GM12878 (cell line): ENCODE measurements around the gene KRTAP5-3. TPM values are rescaled to one million over a fixed set of nuclear protein-coding genes. Genes with fewer than 3 reads are reported as not detected.

Experiments used
- ATAC-seq: fragments of 200-7000 bp; cut with Tn5 transposase; 3 replicates; pipeline ENCODE4 v1.9.1; 2020; ENCODE audit warnings: mild to moderate bottlenecking, moderate library complexity
- BruUV-seq: library from RNA; stranded (reverse); fragments of 400-500 nt; replicated peaks from 2 replicates; lab custom pipeline; 2021; lab: Mats Ljungman, UMichigan
- CTCF ChIA-PET: fragments of 300-600 bp; sonication (Branson Sonifier 250); formaldehyde crosslinking; extraction: SDS; loops from one replicate; lab custom pipeline; 2021; ENCODE audit warnings: inconsistent platforms; lab: Yijun Ruan, JAX
- POLR2A ChIA-PET: fragments of 350-600 bp; formaldehyde crosslinking; extraction: SDS; loops from one replicate; lab custom pipeline; 2021; ENCODE audit warnings: inconsistent platforms; lab: Charles Lee
- RAD21 ChIA-PET: fragments of 300-600 bp; sonication (Branson Sonifier 250); formaldehyde crosslinking; loops from one replicate; lab custom pipeline; 2023; ENCODE audit warnings: antibody characterized with exemption; ENCODE audit not compliant: unreplicated experiment; lab: Charles Lee
- SMC1A ChIA-PET: fragments of 300-600 bp; sonication (Branson Sonifier 250); formaldehyde crosslinking; loops from one replicate; lab custom pipeline; 2023; ENCODE audit not compliant: unreplicated experiment, uncharacterized antibody; lab: Charles Lee
- DNase-seq: peaks from one replicate; pipeline ENCODE4 v3.0.0-alpha.2; 2011; ENCODE audit warnings: low read depth, low spot score
- FAIRE-seq: peaks from 3 replicates; lab custom pipeline; 2011; peaks lifted over from hg19 to GRCh38; lab: Jason Lieb, UNC
- H2AFZ ChIP-seq: 2 replicates; pipeline ENCODE4 v1.6.0; 2011; ENCODE audit warnings: low read depth, low read length, control low read depth; ENCODE audit not compliant: control insufficient read depth
- H3K27ac ChIP-seq: 2 replicates; pipeline ENCODE4 v1.5.1; 2011; ENCODE audit warnings: control low read depth; ENCODE audit not compliant: control insufficient read depth, insufficient read depth
- H3K27me3 ChIP-seq, 2 experiments: replicated peaks in 1 of 2; 2 replicates each; pipeline versions ENCODE4 v1.6.0 to v1.6.1; 2011; ENCODE audit warnings: low read length in 1 of 2; ENCODE audit not compliant: control insufficient read depth in 2 of 2, insufficient read depth in 2 of 2
- H3K36me3 ChIP-seq, 2 experiments: 2 replicates each; pipeline ENCODE4 v1.5.1; 2011; ENCODE audit warnings: low read length in 1 of 2; ENCODE audit not compliant: control insufficient read depth in 2 of 2, insufficient read depth in 2 of 2
- H3K4me1 ChIP-seq: 2 replicates; pipeline ENCODE4 v1.6.1; 2011; ENCODE audit warnings: mild to moderate bottlenecking, low read length, moderate library complexity, mixed read lengths; ENCODE audit not compliant: control insufficient read depth, insufficient read depth
- H3K4me2 ChIP-seq: 2 replicates; pipeline ENCODE4 v1.6.0; 2011; ENCODE audit warnings: control low read depth; ENCODE audit not compliant: control insufficient read depth, insufficient read depth
- H3K4me3 ChIP-seq: fragments of 200-600 bp; sonication (generic); 2 replicates; pipeline ENCODE4 v1.5.1; 2016
- H3K79me2 ChIP-seq: 2 replicates; pipeline ENCODE4 v1.6.0; 2011; ENCODE audit warnings: low read length; ENCODE audit not compliant: control insufficient read depth, insufficient read depth
- H3K9ac ChIP-seq: 2 replicates; pipeline ENCODE4 v1.8.0; 2011; ENCODE audit warnings: low read length, control low read depth, mixed read lengths; ENCODE audit not compliant: control insufficient read depth, insufficient read depth
- H3K9me3 ChIP-seq: replicated peaks from 3 replicates; pipeline ENCODE4 v1.5.1; 2011; ENCODE audit warnings: mild to moderate bottlenecking, low read length; ENCODE audit not compliant: control insufficient read depth, insufficient read depth
- H4K20me1 ChIP-seq: 2 replicates; pipeline ENCODE4 v1.6.0; 2011; ENCODE audit not compliant: control insufficient read depth, insufficient read depth
- CBFB ChIP-seq: IDR thresholded peaks from 2 replicates; pipeline ENCODE4 v1.6.1; 2016; ENCODE audit warnings: antibody characterized with exemption, low read depth
- CBX5 ChIP-seq: sonication (generic); IDR thresholded peaks from 2 replicates; pipeline ENCODE4 v1.6.1; 2016; ENCODE audit warnings: low read depth, moderate library complexity, mild to moderate bottlenecking, inconsistent platforms
- ETV6 ChIP-seq, 2 experiments: fragments of 450-650 bp in 1 of 2; IDR thresholded peaks in 1 of 2; conservative IDR thresholded peaks in 1 of 2; 2 replicates each; pipeline ENCODE4 v1.6.1; 2014; ENCODE audit warnings: antibody characterized with exemption in 1 of 2, borderline replicate concordance in 1 of 2, low read depth in 1 of 2, mild to moderate bottlenecking in 1 of 2, moderate library complexity in 1 of 2
- PRDM15 ChIP-seq: fragments of 450-650 bp; formaldehyde crosslinking; IDR thresholded peaks from 2 replicates; pipeline ENCODE4 v1.4.0; 2020; ENCODE audit warnings: mild to moderate bottlenecking, moderate library complexity
- RB1 ChIP-seq: fragments of 450-650 bp; formaldehyde crosslinking; IDR thresholded peaks from 2 replicates; pipeline ENCODE4 v1.6.1; 2017; ENCODE audit warnings: mild to moderate bottlenecking, borderline replicate concordance
- RELA ChIP-seq: fragments of 450-650 bp; IDR thresholded peaks from 2 replicates; pipeline ENCODE4 v1.8.0; 2014; ENCODE audit warnings: borderline replicate concordance; ENCODE audit not compliant: partially characterized antibody
- SKIL ChIP-seq: fragments of 450-650 bp; IDR thresholded peaks from 2 replicates; pipeline ENCODE4 v1.6.1; 2017; ENCODE audit warnings: mild to moderate bottlenecking, low read depth, inconsistent platforms; ENCODE audit not compliant: poor library complexity, severe bottlenecking
- SMAD1 ChIP-seq: fragments of 450-650 bp; IDR thresholded peaks from 2 replicates; pipeline ENCODE4 v1.6.1; 2018; ENCODE audit warnings: mild to moderate bottlenecking, low read depth; ENCODE audit not compliant: partially characterized antibody
- STAT1 ChIP-seq: fragments of 450-650 bp; conservative IDR thresholded peaks from 2 replicates; pipeline ENCODE4 v1.6.1; 2014; ENCODE audit warnings: antibody characterized with exemption, mild to moderate bottlenecking
- TCF7 ChIP-seq: IDR thresholded peaks from 2 replicates; pipeline ENCODE4 v1.6.1; 2014; ENCODE audit warnings: antibody characterized with exemption, borderline replicate concordance
- ZNF622 ChIP-seq: fragments of 450-650 bp; IDR thresholded peaks from 2 replicates; pipeline ENCODE4 v1.6.1; 2017; ENCODE audit warnings: mild to moderate bottlenecking, inconsistent platforms
- WGBS: methylation state at CpG from one replicate; pipeline ENCODE4 v1.1.6; 2016; ENCODE audit warnings: low lambda C conversion rate; ENCODE audit not compliant: insufficient replicate concordance, insufficient coverage; ENCODE audit errors: missing lambda C conversion rate; 5-methylcytosine and 5-hydroxymethylcytosine counted together
- in situ Hi-C: fragments of 300-500 bp; cut with MboI; formaldehyde crosslinking; loops from 9 replicates; pipeline ENCODE4 v1.14.3; 2018; ENCODE audit warnings: mixed read lengths
- intact Hi-C: fragments of 100-400 bp; cut with micrococcal nuclease; formaldehyde crosslinking; loops from one replicate; pipeline ENCODE4 v1.14.2; 2022; ENCODE audit not compliant: unreplicated experiment
- polyA plus RNA-seq, 11 experiments: library from polyadenylated mRNA; depleted of rRNA in 4 of 11; unstranded in 6 of 11; stranded (reverse) in 5 of 11; fragments of >200 nt; fragmentation: Nextera tagmentation in 4 of 11; fragmentation: Illumina TruSeq in 1 of 11; extraction: Ambion mirVana in 4 of 11; extraction: Trizol in 1 of 11; gene quantifications; 1 replicate in 1 of 11; 2 replicates in 10 of 11; pipeline versions ENCODE4 v1.2.1 to v1.2.3, GENCODE V29; 2011 to 2016; ENCODE audit warnings: inconsistent platforms in 2 of 11, missing spikeins in 2 of 11, low read depth in 1 of 11
- total RNA-seq, 4 experiments: library from RNA; depleted of rRNA in 3 of 4; stranded (reverse); fragments of >200 nt in 3 of 4; fragmentation: Illumina TruSeq in 1 of 4; extraction: Trizol in 1 of 4; gene quantifications; 2 replicates each; pipeline versions ENCODE4 v1.2.1 to v1.2.3, GENCODE V29; 2013 to 2021
- TF ChIP-seq, protein P1 (sequence below): fragments of 450-650 bp; formaldehyde crosslinking; IDR thresholded peaks from 2 replicates; pipeline ENCODE4 v1.5.0; 2022; ENCODE audit warnings: mild to moderate bottlenecking, missing genetic modification characterization

Gene KRTAP5-3
- total and polyA plus RNA-seq, 10 of the 15 experiments (the other 5 are each of a cell fraction or from before 2014, with no cell fraction given) = not detected

GRCh38 chr11:1639102-1639620 is 30.9 kb upstream of the KRTAP5-3 start:
- in situ Hi-C loops (no loop called here), intact Hi-C loops (no loop called here)
- ChIA-PET SMC1A (no interaction called here), POLR2A (no interaction called here), RAD21 (interaction anchor here (1.4 kb wide), 1 partner anchor 55 kb away, joined by 4 read pairs; no protein-coding TSS in a partner anchor), CTCF (interaction anchor here (0.6 to 3.6 kb wide), 9 partner anchors 8 to 518 kb away, joined by 3 to 23 read pairs (median 3); no protein-coding TSS in a partner anchor)
- H3K9ac ChIP-seq = no peak overlapping the region
- no peak overlapping the region for H3K4me2 ChIP-seq
- H2AFZ ChIP-seq = no peak overlapping the region
- no TSS peak for BruUV-seq
- H3K9me3 ChIP-seq = no peaks in the 10 kb centered on the region
- no peak overlapping the region for H3K27ac ChIP-seq
- no peaks in the 10 kb centered on the region for H3K36me3 ChIP-seq
- DNase-seq (no peak), ATAC-seq (no peak), FAIRE-seq (no peak)
- 38% methylated on average over 18 of the region's 18 CpGs for WGBS
- H3K4me3 ChIP-seq = no peak overlapping the region
- H3K79me2 ChIP-seq = no peaks in the 10 kb centered on the region
- no peaks in the 10 kb centered on the region; a peak in 2 of 4 replicates for H3K27me3 ChIP-seq
- H3K4me1 ChIP-seq = no peaks in the 10 kb centered on the region
- no peaks in the 10 kb centered on the region for H4K20me1 ChIP-seq
- no peak for TF ChIP-seq SKIL
- TF ChIP-seq CBX5 = no peak
- no peak for TF ChIP-seq TCF7
- TF ChIP-seq CBFB = no peak
- no peak for TF ChIP-seq RB1
- TF ChIP-seq PRDM15 (CRISPR knock-in tag) = no peak
- no peak for TF ChIP-seq SMAD1
- no peak for TF ChIP-seq ETV6 (conservative IDR thresholded peaks at IDR 0.05 in 1 of 2, IDR thresholded peaks at IDR 0.05 in 1 of 2; ENCODE audit: borderline replicate concordance in 1 of 2, low read depth in 1 of 2)
- TF ChIP-seq, protein P1, sequence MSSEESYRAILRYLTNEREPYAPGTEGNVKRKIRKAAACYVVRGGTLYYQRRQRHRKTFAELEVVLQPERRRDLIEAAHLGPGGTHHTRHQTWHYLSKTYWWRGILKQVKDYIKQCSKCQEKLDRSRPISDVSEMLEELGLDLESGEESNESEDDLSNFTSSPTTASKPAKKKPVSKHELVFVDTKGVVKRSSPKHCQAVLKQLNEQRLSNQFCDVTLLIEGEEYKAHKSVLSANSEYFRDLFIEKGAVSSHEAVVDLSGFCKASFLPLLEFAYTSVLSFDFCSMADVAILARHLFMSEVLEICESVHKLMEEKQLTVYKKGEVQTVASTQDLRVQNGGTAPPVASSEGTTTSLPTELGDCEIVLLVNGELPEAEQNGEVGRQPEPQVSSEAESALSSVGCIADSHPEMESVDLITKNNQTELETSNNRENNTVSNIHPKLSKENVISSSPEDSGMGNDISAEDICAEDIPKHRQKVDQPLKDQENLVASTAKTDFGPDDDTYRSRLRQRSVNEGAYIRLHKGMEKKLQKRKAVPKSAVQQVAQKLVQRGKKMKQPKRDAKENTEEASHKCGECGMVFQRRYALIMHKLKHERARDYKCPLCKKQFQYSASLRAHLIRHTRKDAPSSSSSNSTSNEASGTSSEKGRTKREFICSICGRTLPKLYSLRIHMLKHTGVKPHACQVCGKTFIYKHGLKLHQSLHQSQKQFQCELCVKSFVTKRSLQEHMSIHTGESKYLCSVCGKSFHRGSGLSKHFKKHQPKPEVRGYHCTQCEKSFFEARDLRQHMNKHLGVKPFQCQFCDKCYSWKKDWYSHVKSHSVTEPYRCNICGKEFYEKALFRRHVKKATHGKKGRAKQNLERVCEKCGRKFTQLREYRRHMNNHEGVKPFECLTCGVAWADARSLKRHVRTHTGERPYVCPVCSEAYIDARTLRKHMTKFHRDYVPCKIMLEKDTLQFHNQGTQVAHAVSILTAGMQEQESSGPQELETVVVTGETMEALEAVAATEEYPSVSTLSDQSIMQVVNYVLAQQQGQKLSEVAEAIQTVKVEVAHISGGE (CRISPR knock-in tag) = no peak
- no peak for TF ChIP-seq STAT1
- TF ChIP-seq RELA = no peak
- no peak for TF ChIP-seq ZNF622
